NCI-H2227 (cell line): ENCODE results near the gene PPIF.

Experiments used
- DNase-seq: peaks from one replicate; lab custom pipeline; 2025; ENCODE audit not compliant: unreplicated experiment; lab: John Stamatoyannopoulos, UW

PPIF gene

GRCh38 chr10:79347894-79348639 is 798 bp downstream of the PPIF start:
- peak; percentile 37 for DNase-seq

GRCh38 chr10:79348640-79348988 is 1.3 kb downstream of the PPIF start:
- DNase-seq, result no peak

GRCh38 chr10:79349072-79349491 is 1.8 kb downstream of the PPIF start:
- DNase-seq, result no peak

- DNase-seq, result no peak
Measured at GRCh38 chr10:79349766-79350406, 2.6 kb downstream of the PPIF start.

GRCh38 chr10:79350407-79351154 is 3.3 kb downstream of the PPIF start:
- DNase-seq, result no peak

GRCh38 chr10:79351332-79351731 is 4.1 kb downstream of the PPIF start:
- no peak for DNase-seq

GRCh38 chr10:79352035-79352877 is 5.0 kb downstream of the PPIF start:
- DNase-seq, result no peak

- no peak for DNase-seq
Measured at GRCh38 chr10:79353000-79353406, 5.7 kb downstream of the PPIF start.

- DNase-seq, result no peak
Measured at GRCh38 chr10:79353726-79354125, 6.5 kb downstream of the PPIF start.

- DNase-seq, result no peak
Measured at GRCh38 chr10:79354141-79354540, 6.9 kb downstream of the PPIF start.

- DNase-seq, result no peak
Measured at GRCh38 chr10:79354615-79355014, 7.3 kb downstream of the PPIF start.

- DNase-seq, result no peak
Measured at GRCh38 chr10:79355420-79356017, 8.2 kb downstream of the PPIF start.

GRCh38 chr10:79356104-79356503 is 8.8 kb downstream of the PPIF start:
- no peak for DNase-seq

- DNase-seq, result no peak
Measured at GRCh38 chr10:79357180-79357579, 9.9 kb downstream of the PPIF start.

- no peak for DNase-seq
Measured at GRCh38 chr10:79358811-79359210, 11.5 kb downstream of the PPIF start.

GRCh38 chr10:79359816-79360498 is 12.7 kb downstream of the PPIF start:
- DNase-seq, result no peak

GRCh38 chr10:79360499-79361342 is 13.5 kb downstream of the PPIF start:
- DNase-seq, result no peak

- DNase-seq, result no peak
Measured at GRCh38 chr10:79361726-79362397, 14.6 kb downstream of the PPIF start.
